ENCODE results near the gene CNTNAP2. TPM values are rescaled to one million over a fixed set of nuclear protein-coding genes. Genes with fewer than 3 reads are reported as not detected.

The CNTNAP2 gene
- total and polyA plus RNA-seq, 2 of the 4 experiments (the other 2 are of a cell fraction) = not detected

- ChIA-PET POLR2A (ENCODE audit: unreplicated experiment) (no interaction called here), CTCF (interaction anchor here (0.5 kb wide), 1 partner anchor 41 kb away, joined by 3 read pairs; no protein-coding TSS in a partner anchor)
- BruUV-seq (replicated peaks) = no TSS peak
- TF ChIP-seq BHLHE40 (IDR thresholded peaks at IDR 0.05; ENCODE audit: low read depth, low read length) (no peak), POLR2A (IDR thresholded peaks at IDR 0.05; ENCODE audit: low read depth, low read length) (no peak), NFE2L2 (IDR thresholded peaks at IDR 0.05; ENCODE audit: low read depth, low read length) (no peak), MXI1 (IDR thresholded peaks at IDR 0.05; ENCODE audit: borderline replicate concordance, low read depth, low read length) (no peak), CEBPB (IDR thresholded peaks at IDR 0.05; ENCODE audit: low read depth, low read length) (no peak), RCOR1 (IDR thresholded peaks at IDR 0.05; ENCODE audit: insufficient replicate concordance, low read length) (no peak)
- Histone ChIP-seq H3K9me3 (ENCODE audit: control insufficient read depth, insufficient read depth, low read length) (peaks cover 19% of the 10 kb centered on the region), H2AFZ (replicated peaks; ENCODE audit: low read length, poor library complexity) (no peak overlapping the region), H3K27ac (ENCODE audit: insufficient read depth, low read length) (no peak overlapping the region), H3K36me3 (ENCODE audit: control insufficient read depth, insufficient read depth, low read length) (no peaks in the 10 kb centered on the region), H3K79me1 (ENCODE audit: low read depth in 1 of 2, low read length in 2 of 2) (no peaks in the 10 kb centered on the region), H3K27me3 (ENCODE audit: control insufficient read depth, insufficient read depth, low read length) (no peaks in the 10 kb centered on the region), H2AK5ac (ENCODE audit: low read depth, low read length) (no peak overlapping the region), H3K4me1 (ENCODE audit: control insufficient read depth, insufficient read depth, low read length) (no peaks in the 10 kb centered on the region), H2AK9ac (replicated peaks; ENCODE audit: low read depth, low read length, poor library complexity) (no peak overlapping the region), H2BK15ac (ENCODE audit: low read depth, low read length) (no peak overlapping the region), H3K56ac (ENCODE audit: extremely low read depth, insufficient read depth, low read length) (no peak overlapping the region), H2BK20ac (ENCODE audit: low read depth, low read length) (no peak overlapping the region), H3K9me1 (ENCODE audit: insufficient read depth, low read length) (no peaks in the 10 kb centered on the region), H3K23ac (ENCODE audit: low read depth, low read length) (no peak overlapping the region), H2BK5ac (ENCODE audit: low read depth, low read length, poor library complexity, severe bottlenecking) (no peak overlapping the region), H3K9ac (ENCODE audit: low read depth, low read length) (no peak overlapping the region), H4K5ac (ENCODE audit: low read depth, low read length) (no peak overlapping the region), H4K20me1 (ENCODE audit: insufficient read depth, low read length) (no peaks in the 10 kb centered on the region), H3K4me2 (ENCODE audit: low read depth, low read length) (no peak overlapping the region), H3K4me3 (ENCODE audit: insufficient read depth, low read depth, low read length) (no peak overlapping the region), H3K18ac (ENCODE audit: low read depth, low read length) (no peak overlapping the region), H3K14ac (replicated peaks; ENCODE audit: low read depth, low read length) (no peak overlapping the region), H4K91ac (ENCODE audit: insufficient read depth, low read depth, low read length) (no peak overlapping the region), H4K8ac (ENCODE audit: low read depth in 2 of 2, low read length in 2 of 2) (no peak overlapping the region), H2BK120ac (ENCODE audit: low read depth, low read length) (no peak overlapping the region), H3K4ac (ENCODE audit: low read depth, low read length) (no peak overlapping the region)
- ATAC-seq (ENCODE audit: low read depth) (no peak), DNase-seq (no peak)
- in situ Hi-C loops (cut with MboI; ENCODE audit: low sequenced_read_pairs) (no loop called here), intact Hi-C loops (cut with micrococcal nuclease) (no loop called here), dilution Hi-C loops (cut with HindIII; ENCODE audit: low sequenced_read_pairs, unreplicated experiment) (no loop called here)
- no CpG with 5 or more reads among the region's 1 CpG for WGBS, 2 experiments (ENCODE audit: extremely low coverage in 2 of 2, insufficient read length in 1 of 2)
These were observed 2106.6 kb downstream of the CNTNAP2 start for GRCh38 chr7:148223160-148223559.
